Astrocyte (in vitro differentiated cells and primary cell): ENCODE results near the gene C2orf76.

Experiments used
- CTCF ChIP-seq: IDR thresholded peaks from 2 replicates; pipeline ENCODE4 v1.5.1; 2011; ENCODE audit warnings: low read depth, mild to moderate bottlenecking, inconsistent platforms, low read length, moderate library complexity; ENCODE audit not compliant: insufficient read depth
- EZH2 ChIP-seq: IDR thresholded peaks from 2 replicates; pipeline ENCODE4 v1.6.1; 2012; ENCODE audit warnings: mild to moderate bottlenecking, low read length, inconsistent platforms; ENCODE audit not compliant: insufficient read depth

GRCh38 chr2:119339562-119339923, 27.1 kb downstream of the C2orf76 start:
- no peak for TF ChIP-seq CTCF
- no peak for TF ChIP-seq EZH2
